NCI-H526 (cell line): Measurements from ENCODE around the gene LILRB2.
"Not testable (repeated sequence)": the region's sequence is repeated elsewhere in the genome, so short reads cannot be mapped to it uniquely, and the experiment has no call there.

ENCODE experiments used
- DNase-seq, 2 experiments: peaks; one replicate each; lab custom pipeline; 2025; lab: John Stamatoyannopoulos, UW

Gene LILRB2

DNA sequence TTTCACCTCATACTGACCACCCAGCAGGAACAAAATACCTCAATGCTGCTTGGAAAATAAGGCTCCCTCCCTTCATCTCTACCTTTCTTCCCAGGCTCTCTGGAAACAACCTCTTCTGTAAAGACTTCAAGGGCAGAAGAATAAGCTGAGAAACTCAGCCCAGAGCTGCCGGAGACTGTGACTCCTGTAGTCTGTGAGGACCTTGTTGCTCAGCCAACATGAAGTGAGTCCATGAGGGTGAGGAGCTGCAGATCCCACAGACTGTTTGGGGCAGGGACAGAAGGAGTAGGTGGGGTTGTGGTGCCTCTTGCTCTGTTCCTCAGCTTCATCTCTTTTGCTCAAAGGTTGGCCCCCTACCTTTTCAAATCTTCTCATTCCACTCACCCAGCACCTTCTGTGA is 24.2 kb upstream of the LILRB2 start:
- no peak for DNase-seq

GRCh38 chr19:54302257-54302656 is 21.3 kb upstream of the LILRB2 start:
- DNase-seq: no peak

GRCh38 chr19:54299515-54299914 is 18.6 kb upstream of the LILRB2 start:
- no peak for DNase-seq

DNA sequence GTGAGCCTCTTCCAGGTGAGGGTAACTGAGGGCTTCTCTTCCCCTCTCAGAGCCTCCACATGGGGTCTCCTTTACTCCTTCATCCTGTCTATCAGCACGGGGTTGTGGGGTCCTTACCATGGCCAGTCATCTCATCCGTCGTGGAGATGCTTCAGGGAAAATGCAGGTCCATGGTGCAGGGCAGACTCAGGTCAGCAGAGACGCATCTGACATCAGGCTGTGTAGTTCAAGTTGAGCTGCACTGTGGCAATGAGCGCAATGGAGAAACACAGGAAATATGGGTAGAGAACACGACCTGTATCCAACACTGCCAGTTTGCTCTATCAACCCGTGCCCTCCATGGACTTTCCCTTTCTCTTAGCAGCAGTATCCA is 18.2 kb upstream of the LILRB2 start:
- DNase-seq: no peak

DNA sequence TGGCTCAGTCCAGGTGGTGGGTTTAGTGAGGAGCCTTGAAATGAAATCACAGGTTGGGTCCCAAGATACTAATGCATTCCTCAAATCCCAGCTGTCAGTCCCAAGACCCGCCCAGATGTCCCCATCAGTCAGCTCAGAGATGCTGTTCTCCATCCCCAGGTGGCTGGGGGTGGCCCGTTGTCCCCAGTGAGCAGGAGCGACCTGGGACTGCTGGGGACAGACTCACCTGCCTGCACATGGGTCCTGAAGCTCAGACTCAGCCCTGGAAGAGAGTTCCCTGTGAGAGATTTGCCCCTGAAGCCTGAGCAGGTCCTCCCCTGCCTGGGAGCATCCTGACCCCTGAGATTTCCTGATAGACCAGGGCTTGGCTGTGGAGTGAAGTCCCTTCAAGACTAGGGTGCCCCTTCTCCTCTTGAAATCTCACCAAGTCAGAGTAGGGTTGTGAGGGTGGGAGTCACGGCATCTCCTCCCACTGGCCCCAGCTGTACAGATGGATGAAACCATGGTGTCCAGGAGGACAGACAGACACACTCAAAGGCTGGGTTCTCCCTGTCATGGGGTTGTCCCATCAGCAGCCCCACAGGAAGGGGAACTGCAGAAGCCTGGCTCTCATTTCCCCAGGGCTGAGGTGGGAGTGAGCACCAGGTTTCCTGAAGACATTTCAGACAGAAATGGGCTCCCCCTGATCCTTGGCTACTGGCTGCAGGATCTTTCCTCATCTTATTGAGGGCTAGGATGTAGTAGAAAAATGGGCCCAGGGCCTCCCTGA is 17.6 kb upstream of the LILRB2 start:
- DNase-seq: no peak

DNA sequence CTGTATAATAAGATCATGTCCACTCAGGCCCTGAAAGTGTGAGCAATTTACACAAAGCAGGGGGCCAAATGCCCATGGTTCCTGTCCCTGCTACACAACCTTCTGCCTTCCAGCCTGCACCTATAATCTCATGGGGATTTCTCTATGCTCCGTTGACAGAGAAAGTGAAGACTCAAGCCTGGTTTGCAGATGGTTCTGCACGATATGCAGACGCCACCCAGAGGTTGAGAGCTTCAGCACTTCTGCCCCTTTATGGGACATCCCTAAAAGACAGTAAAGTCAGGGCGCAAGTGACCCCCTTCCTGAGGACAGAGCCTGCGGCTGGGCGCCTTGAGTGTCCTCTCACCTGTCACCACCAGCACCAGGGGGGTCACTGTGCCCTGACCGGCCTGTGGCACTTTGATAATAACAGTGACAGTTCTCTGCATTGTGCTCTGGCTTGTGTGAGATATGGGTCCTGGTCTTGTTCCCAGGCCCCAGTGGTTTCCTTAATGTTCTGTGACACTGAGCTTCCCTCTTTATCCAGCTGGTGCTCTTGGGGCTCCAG is 16.9 kb upstream of the LILRB2 start:
- DNase-seq: peak in 1 of 2 experiments; percentile 53

DNA sequence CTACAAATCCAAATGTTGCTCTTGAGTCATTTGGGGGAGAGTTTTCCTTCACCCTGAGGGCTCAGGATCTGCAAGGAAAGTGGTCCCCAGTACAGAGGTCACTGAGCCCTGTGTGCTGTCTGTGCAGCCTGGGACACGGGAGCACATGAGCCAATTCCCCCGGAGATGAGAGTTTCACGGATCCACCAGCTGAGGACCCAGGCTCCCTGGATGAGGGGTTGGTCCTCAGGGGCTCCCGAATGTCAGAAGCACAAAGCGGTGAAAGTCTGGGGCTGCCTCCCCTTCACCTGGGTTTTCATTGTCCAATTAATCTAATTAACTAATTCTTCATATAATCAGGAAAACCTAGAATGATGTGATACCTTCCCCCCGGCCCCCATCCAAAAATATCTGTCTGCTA is 13.6 kb upstream of the LILRB2 start:
- no peak for DNase-seq

- DNase-seq: not testable (repeated sequence)
Measured at GRCh38 chr19:54289160-54289559, 8.2 kb upstream of the LILRB2 start.

DNA sequence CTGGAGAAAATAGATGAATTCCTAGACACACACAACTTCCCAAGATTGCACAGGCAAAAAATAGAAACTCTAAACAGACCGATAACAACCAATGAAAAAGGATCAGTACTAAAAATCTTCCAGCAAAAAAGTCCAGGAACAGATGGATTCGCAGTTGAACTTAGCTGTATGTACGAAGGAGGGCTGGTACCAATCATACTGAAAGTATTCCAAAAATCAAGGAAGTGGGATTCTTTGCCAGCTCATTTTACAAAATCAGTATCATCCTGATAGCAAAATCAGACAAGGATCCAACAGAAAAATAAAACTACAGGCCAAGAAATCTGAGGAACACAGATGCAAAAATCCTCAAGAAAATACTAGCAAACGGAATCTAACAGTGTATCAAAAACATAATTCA is 6.5 kb upstream of the LILRB2 start:
- DNase-seq: no peak

DNA sequence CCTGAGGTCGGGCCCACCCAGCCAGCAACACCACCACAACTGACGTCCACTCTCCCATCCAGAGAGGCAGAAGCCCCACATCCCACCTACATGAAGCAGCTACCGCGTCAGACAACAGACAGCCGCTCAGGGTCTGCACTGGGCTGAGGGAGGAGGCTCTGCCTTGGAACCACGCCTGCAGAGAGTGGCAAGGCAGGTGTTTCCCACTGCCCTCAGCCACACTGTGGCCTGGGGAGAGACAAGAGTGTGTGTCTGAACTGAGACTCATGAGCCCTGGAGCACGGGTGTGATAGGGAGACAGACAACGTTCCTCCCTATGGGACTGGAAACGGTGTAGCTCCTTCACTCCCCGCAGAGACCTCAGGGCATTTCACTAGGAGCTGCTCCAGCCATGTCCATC is 5.4 kb upstream of the LILRB2 start:
- not testable (repeated sequence) for DNase-seq

DNA sequence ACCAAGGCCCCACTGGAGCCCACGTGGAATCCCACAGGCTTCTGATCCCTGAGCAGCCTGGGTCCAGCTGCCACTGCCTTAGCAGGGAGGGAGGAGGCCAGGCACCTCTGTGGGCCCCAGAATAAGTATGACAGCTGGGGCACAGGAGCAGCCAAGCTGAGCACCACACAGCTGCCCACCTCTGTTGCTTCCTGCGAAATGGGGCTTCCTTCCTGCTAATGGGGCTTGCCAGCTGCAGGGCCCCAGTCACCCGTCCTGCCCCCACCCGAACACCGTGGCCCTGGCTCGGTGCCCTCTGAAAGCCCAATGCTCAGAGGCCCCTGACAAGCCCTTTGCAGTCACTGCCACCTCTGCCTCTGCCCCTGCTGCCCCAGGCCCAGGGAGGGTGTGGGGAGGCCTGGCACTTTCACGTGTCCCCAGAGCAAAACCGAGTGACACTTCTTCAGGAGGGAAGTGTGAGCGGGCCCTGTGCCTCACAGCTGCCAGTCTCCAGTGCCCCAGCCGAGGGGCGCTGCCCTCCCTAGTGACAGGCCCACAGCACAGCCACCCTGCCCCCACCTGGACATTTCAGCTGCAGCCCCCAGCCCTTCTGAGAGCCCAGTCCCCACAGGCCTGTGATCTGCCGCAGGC is 4.6 kb upstream of the LILRB2 start:
- not testable (repeated sequence) for DNase-seq

- no peak for DNase-seq
Measured at GRCh38 chr19:54282686-54283470, 2.0 kb upstream of the LILRB2 start.

DNA sequence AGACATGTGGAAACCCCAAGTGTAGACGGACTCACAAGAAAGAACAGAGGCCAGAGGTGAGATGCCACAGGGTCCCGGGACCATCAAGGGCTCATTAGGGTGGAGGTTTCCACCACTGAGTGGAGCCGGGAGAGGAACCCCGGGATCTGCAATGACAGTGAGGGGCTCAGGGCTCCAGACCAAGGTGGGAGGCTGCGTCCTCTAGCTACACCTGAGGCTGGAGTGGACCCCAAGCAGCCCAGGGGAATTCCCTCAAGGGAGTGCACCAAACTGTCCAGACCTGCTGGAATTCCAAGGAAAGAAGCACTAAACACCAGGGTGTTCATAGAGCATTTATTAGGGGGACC is 792 bp upstream of the LILRB2 start:
- not testable (repeated sequence) for DNase-seq

DNA sequence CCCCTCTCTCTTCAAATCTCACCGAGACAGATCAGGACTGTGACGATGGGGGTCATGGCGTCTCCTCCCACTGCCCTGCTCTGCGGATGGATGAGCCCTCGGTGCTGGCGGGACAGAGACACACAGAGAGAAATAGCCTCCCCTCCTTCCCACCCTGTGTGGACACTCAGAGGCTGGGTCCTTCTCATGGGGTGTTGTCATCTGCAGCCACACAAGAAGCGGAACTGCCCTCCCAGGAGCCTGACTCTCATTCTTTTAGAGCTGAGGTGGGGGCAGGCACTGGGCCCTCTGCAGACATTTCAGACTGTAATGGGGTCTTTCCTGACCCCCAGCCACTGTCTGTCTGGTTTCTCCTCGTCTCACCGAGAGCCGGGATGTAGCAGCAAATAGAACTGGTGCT is 469 bp downstream of the LILRB2 start:
- DNase-seq: not testable (repeated sequence)

GRCh38 chr19:54280025-54280424 is 885 bp downstream of the LILRB2 start:
- DNase-seq: not testable (repeated sequence)

- no peak for DNase-seq
Measured at GRCh38 chr19:54279406-54279962, 1.4 kb downstream of the LILRB2 start.

GRCh38 chr19:54278571-54279195 is 2.2 kb downstream of the LILRB2 start:
- not testable (repeated sequence) for DNase-seq

DNA sequence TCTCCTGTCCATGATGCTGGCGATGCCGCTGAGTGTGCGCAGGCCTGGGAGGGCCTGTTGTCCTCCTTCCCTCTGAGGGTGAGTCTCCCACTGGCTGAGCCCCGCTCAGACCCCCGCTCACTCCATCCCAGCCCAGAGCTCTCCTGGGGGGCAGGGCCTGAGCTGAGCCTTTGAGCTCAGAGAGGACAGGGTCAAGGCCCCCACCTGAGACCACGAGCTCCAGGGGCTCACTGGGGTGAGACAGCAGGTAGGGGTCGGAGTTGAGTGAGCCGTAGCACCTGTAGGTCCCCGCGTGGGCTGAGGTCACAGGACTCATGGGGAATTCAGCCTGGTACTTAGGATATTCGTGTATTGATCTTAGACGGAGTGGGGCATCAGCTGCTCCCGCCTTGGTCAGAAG is 2.9 kb downstream of the LILRB2 start:
- not testable (repeated sequence) for DNase-seq

DNA sequence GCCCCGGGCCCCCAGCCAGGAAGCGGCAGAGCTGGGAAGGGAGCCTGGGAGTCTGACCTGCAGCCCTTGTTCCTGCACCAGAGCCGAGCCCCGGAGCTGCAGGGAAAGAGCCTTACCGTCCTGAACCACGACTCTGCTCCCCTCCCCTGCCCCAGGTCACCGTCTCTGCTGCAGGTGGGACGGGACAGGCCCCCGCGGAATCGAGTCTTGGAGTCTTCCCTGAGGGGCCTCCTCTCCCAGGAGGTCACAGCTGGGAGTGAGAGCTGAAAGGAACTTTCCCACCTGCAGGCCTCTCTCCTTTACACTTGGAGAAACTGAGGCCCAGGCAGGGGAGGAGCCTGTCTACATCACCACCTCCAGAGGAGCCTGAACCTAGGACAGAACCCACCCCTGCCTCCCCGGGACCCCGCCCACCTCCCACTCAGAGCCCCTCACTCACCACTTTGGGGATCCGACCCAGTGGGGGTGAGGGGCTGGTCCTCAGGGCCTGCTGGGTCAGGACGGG is 3.7 kb downstream of the LILRB2 start:
- DNase-seq: not testable (repeated sequence)

DNA sequence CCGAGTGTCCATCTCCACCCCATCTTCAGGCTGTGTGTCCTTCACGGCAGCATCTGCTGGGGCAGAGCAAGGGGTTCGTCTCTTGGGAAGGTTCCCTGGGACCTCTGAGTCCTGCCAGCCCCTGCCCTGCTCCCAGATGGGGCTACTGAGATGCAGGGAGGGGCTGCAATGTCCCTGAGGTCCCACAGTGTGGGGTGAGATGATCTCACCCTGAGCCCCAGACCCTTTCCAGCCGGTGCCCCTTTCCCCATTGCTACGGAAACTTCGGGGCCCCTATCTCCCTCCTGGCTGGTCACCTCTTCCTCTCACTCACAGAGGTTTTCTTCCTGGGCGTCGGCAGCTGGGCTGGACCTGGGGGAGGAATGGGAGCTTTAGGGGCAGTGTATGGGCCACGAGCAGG is 5.0 kb downstream of the LILRB2 start:
- DNase-seq: no peak

- not testable (repeated sequence) for DNase-seq
Measured at GRCh38 chr19:54274516-54274915, 6.4 kb downstream of the LILRB2 start.

GRCh38 chr19:54273821-54274220 is 7.1 kb downstream of the LILRB2 start:
- no peak for DNase-seq
